Ureter (tissue), 1 donor: ENCODE results near the gene MAP4K3. TPM values are rescaled to one million over a fixed set of nuclear protein-coding genes. Genes with fewer than 3 reads are reported as not detected.
"Not testable (repeated sequence)": the region's sequence is repeated elsewhere in the genome, so short reads cannot be mapped to it uniquely, and the experiment has no call there.

Experiments
- DNase-seq: peaks from one replicate; pipeline ENCODE4 v3.0.0-alpha.2; 2020; ENCODE audit warnings: low spot score
- total RNA-seq: library from RNA; stranded (reverse); gene quantifications from one replicate; pipeline ENCODE4 v1.2.4, GENCODE V29; 2023
- donor health status: DM: yes; HTN: yes; CAD: no.

Gene MAP4K3
- total RNA-seq, 1 donor from 2014 or later = 73.3 TPM

- no peak for DNase-seq
These were observed 130.5 kb downstream of the MAP4K3 start for GRCh38 chr2:39306626-39307025.

- DNase-seq = no peak
These were observed 132.4 kb downstream of the MAP4K3 start for GRCh38 chr2:39304729-39305128.

GRCh38 chr2:39304200-39304599, 132.9 kb downstream of the MAP4K3 start:
- DNase-seq = no peak

GRCh38 chr2:39301352-39301751, 135.7 kb downstream of the MAP4K3 start:
- DNase-seq = no peak

- no peak for DNase-seq
These were observed 136.8 kb downstream of the MAP4K3 start for GRCh38 chr2:39300044-39300978.

GRCh38 chr2:39290433-39290832, 146.7 kb downstream of the MAP4K3 start:
- no peak for DNase-seq

GRCh38 chr2:39289609-39290008, 147.5 kb downstream of the MAP4K3 start:
- DNase-seq = no peak

- no peak for DNase-seq
These were observed 153.5 kb downstream of the MAP4K3 start for GRCh38 chr2:39283561-39283960.

- DNase-seq = no peak
These were observed 155.7 kb downstream of the MAP4K3 start for GRCh38 chr2:39281391-39281790.

GRCh38 chr2:39275016-39275415, 162.1 kb downstream of the MAP4K3 start:
- DNase-seq = no peak

- no peak for DNase-seq
These were observed 167.1 kb downstream of the MAP4K3 start for GRCh38 chr2:39269941-39270340.

- DNase-seq = no peak
These were observed 170.1 kb downstream of the MAP4K3 start for GRCh38 chr2:39266916-39267434.

GRCh38 chr2:39266139-39266805, 170.8 kb downstream of the MAP4K3 start:
- no peak for DNase-seq

- DNase-seq = no peak
These were observed 171.8 kb downstream of the MAP4K3 start for GRCh38 chr2:39265315-39265714.

- no peak for DNase-seq
These were observed 172.4 kb downstream of the MAP4K3 start for GRCh38 chr2:39264733-39265132.

- no peak for DNase-seq
These were observed 177.0 kb downstream of the MAP4K3 start for GRCh38 chr2:39260087-39260486.

- DNase-seq = no peak
These were observed 181.0 kb downstream of the MAP4K3 start for GRCh38 chr2:39256040-39256439.

- no peak for DNase-seq
These were observed 184.1 kb downstream of the MAP4K3 start for GRCh38 chr2:39252888-39253518.

- no peak for DNase-seq
These were observed 189.5 kb downstream of the MAP4K3 start for GRCh38 chr2:39247512-39248043.

GRCh38 chr2:39246382-39246980, 190.6 kb downstream of the MAP4K3 start:
- no peak for DNase-seq

GRCh38 chr2:39244963-39245625, 192.0 kb downstream of the MAP4K3 start:
- DNase-seq = not testable (repeated sequence)
